HG02678 (cell line): Measurements from ENCODE around the gene ILKAP.

Source experiments
- ATAC-seq: cut with Tn5 transposase; IDR thresholded peaks from one replicate; pipeline ENCODE4 v1.9.1; 2021; ENCODE audit warnings: mild to moderate bottlenecking, moderate library complexity; ENCODE audit not compliant: unreplicated experiment

ILKAP gene

GRCh38 chr2:238138331-238139195 lies 64.9 kb downstream of the ILKAP start, which contains the start of gene KLHL30:
Gene KLHL30, plus strand, starts transcription at chr2:238138668. Its CDS starts 2,087 bp downstream, at chr2:238140755.
- ATAC-seq: no peak

- ATAC-seq: no peak
Measured at GRCh38 chr2:238137885-238138284, 65.6 kb downstream of the ILKAP start.

- no peak for ATAC-seq
Measured at GRCh38 chr2:238136820-238137537, 66.5 kb downstream of the ILKAP start.

GRCh38 chr2:238135601-238136150 lies 67.8 kb downstream of the ILKAP start:
- ATAC-seq: no peak

- ATAC-seq: no peak
Measured at GRCh38 chr2:238134393-238134785, 69.1 kb downstream of the ILKAP start.

GRCh38 chr2:238133499-238134392 lies 69.7 kb downstream of the ILKAP start:
- ATAC-seq: no peak

GRCh38 chr2:238132463-238133450 lies 70.7 kb downstream of the ILKAP start:
- ATAC-seq: no peak

- no peak for ATAC-seq
Measured at GRCh38 chr2:238131761-238132462, 71.6 kb downstream of the ILKAP start.

GRCh38 chr2:238130696-238131628 lies 72.5 kb downstream of the ILKAP start:
- no peak for ATAC-seq

- no peak for ATAC-seq
Measured at GRCh38 chr2:238130111-238130695, 73.3 kb downstream of the ILKAP start.

- ATAC-seq: no peak
Measured at GRCh38 chr2:238129166-238130010, 74.1 kb downstream of the ILKAP start.

GRCh38 chr2:238128534-238129001 lies 74.9 kb downstream of the ILKAP start:
- ATAC-seq: no peak

GRCh38 chr2:238128061-238128440 lies 75.4 kb downstream of the ILKAP start:
- ATAC-seq: no peak

GRCh38 chr2:238127165-238128060 lies 76.1 kb downstream of the ILKAP start:
- peak; percentile 66 for ATAC-seq

GRCh38 chr2:238126775-238127164 lies 76.7 kb downstream of the ILKAP start:
- ATAC-seq: no peak
